OCI-M1 (cell line): ENCODE results near the gene NUDT9.
A peak's percentile ranks its signal among the peaks of the same experiment; 100 is the strongest.
"Not testable (repeated sequence)": the region's sequence is repeated elsewhere in the genome, so short reads cannot be mapped to it uniquely, and the experiment has no call there.

Experiments used
- DNase-seq: peaks from one replicate; lab custom pipeline; 2025; lab: John Stamatoyannopoulos, UW

Gene NUDT9

GRCh38 chr4:87461281-87461700, 38.9 kb downstream of the NUDT9 start:
- no peak for DNase-seq

- no peak for DNase-seq
Observed at GRCh38 chr4:87462102-87462501, 39.7 kb downstream of the NUDT9 start.

GRCh38 chr4:87465739-87466366, 43.5 kb downstream of the NUDT9 start:
- peak; percentile 68 for DNase-seq

GRCh38 chr4:87469390-87469789, 47.0 kb downstream of the NUDT9 start:
- no peak for DNase-seq

- DNase-seq, result no peak
Observed at GRCh38 chr4:87476934-87477333, 54.6 kb downstream of the NUDT9 start.

GRCh38 chr4:87478732-87479250, 56.4 kb downstream of the NUDT9 start:
- no peak for DNase-seq

- DNase-seq, result no peak
Observed at GRCh38 chr4:87481377-87481776, 59.0 kb downstream of the NUDT9 start.

GRCh38 chr4:87483247-87483646, 60.9 kb downstream of the NUDT9 start:
- DNase-seq, result not testable (repeated sequence)

GRCh38 chr4:87488666-87489065, 66.3 kb downstream of the NUDT9 start:
- DNase-seq, result not testable (repeated sequence)

GRCh38 chr4:87489678-87490077, 67.3 kb downstream of the NUDT9 start:
- no peak for DNase-seq

- no peak for DNase-seq
Observed at GRCh38 chr4:87490664-87491369, 68.4 kb downstream of the NUDT9 start.

GRCh38 chr4:87491436-87491835, 69.1 kb downstream of the NUDT9 start:
- no peak for DNase-seq

GRCh38 chr4:87491851-87492250, 69.5 kb downstream of the NUDT9 start:
- DNase-seq, result not testable (repeated sequence)

- no peak for DNase-seq
Observed at GRCh38 chr4:87493115-87493514, 70.7 kb downstream of the NUDT9 start.

- peak; percentile 50 for DNase-seq
Observed at GRCh38 chr4:87497159-87497558, 74.8 kb downstream of the NUDT9 start.

- DNase-seq, result no peak
Observed at GRCh38 chr4:87497578-87497977, 75.2 kb downstream of the NUDT9 start.

GRCh38 chr4:87498446-87498900, 76.1 kb downstream of the NUDT9 start:
- peak; percentile 12 for DNase-seq

GRCh38 chr4:87499403-87500091, 77.2 kb downstream of the NUDT9 start:
- no peak for DNase-seq

GRCh38 chr4:87500092-87500462, 77.7 kb downstream of the NUDT9 start:
- no peak for DNase-seq

GRCh38 chr4:87502580-87503238, 80.3 kb downstream of the NUDT9 start:
- no peak for DNase-seq

- peak; percentile 14 for DNase-seq
Observed at GRCh38 chr4:87505862-87506261, 83.5 kb downstream of the NUDT9 start.

GRCh38 chr4:87506974-87507701, 84.8 kb downstream of the NUDT9 start:
- DNase-seq, result no peak
